HUDEP-2 (cell line): Measurements from ENCODE around the gene NIT1.
A peak's percentile ranks its signal among the peaks of the same experiment; 100 is the strongest.

Experiments
- DNase-seq, 76 experiments: peaks; one replicate each; lab custom pipeline; 2025; ENCODE audit not compliant: unreplicated experiment in 76 of 76; lab: John Stamatoyannopoulos, UW

The NIT1 gene

GRCh38 chr1:161083748-161084596 is 33.9 kb upstream of the NIT1 start:
- DNase-seq = no peak

GRCh38 chr1:161084597-161084988 is 33.3 kb upstream of the NIT1 start:
- DNase-seq = no peak

GRCh38 chr1:161085165-161085564 is 32.7 kb upstream of the NIT1 start:
- no peak for DNase-seq

GRCh38 chr1:161086457-161086856 is 31.4 kb upstream of the NIT1 start:
- no peak for DNase-seq

GRCh38 chr1:161088587-161089110 is 29.3 kb upstream of the NIT1 start:
- DNase-seq = no peak

GRCh38 chr1:161089251-161089924 is 28.5 kb upstream of the NIT1 start, which contains the start of gene NECTIN4:
Gene NECTIN4 (minus strand): TSS chr1:161089558. CDS start chr1:161089296, 262 bp downstream.
- DNase-seq = no peak

GRCh38 chr1:161089938-161090337 is 28.0 kb upstream of the NIT1 start:
- DNase-seq = no peak

- no peak for DNase-seq
Observed at GRCh38 chr1:161090617-161091016, 27.3 kb upstream of the NIT1 start.

GRCh38 chr1:161091093-161091492 is 26.8 kb upstream of the NIT1 start:
- no peak for DNase-seq

- no peak for DNase-seq
Observed at GRCh38 chr1:161091796-161092507, 26.0 kb upstream of the NIT1 start.

GRCh38 chr1:161092621-161093028 is 25.3 kb upstream of the NIT1 start:
- no peak for DNase-seq

- no peak for DNase-seq
Observed at GRCh38 chr1:161094481-161094880, 23.4 kb upstream of the NIT1 start.

- no peak for DNase-seq
Observed at GRCh38 chr1:161095230-161095629, 22.7 kb upstream of the NIT1 start.

GRCh38 chr1:161096015-161096414 is 21.9 kb upstream of the NIT1 start:
- no peak for DNase-seq

GRCh38 chr1:161096530-161096929 is 21.4 kb upstream of the NIT1 start:
- no peak for DNase-seq

- peak in 12 of 76 experiments; percentile 6 to 38 (median 20) for DNase-seq
Observed at GRCh38 chr1:161098210-161099068, 19.5 kb upstream of the NIT1 start, which contains the start of gene KLHDC9. Gene KLHDC9 (plus strand): TSS chr1:161098361. CDS start chr1:161098536, 175 bp downstream.

- DNase-seq = no peak
Observed at GRCh38 chr1:161099090-161099802, 18.7 kb upstream of the NIT1 start.

- no peak for DNase-seq
Observed at GRCh38 chr1:161100556-161100955, 17.3 kb upstream of the NIT1 start.

GRCh38 chr1:161106431-161106830 is 11.5 kb upstream of the NIT1 start:
- no peak for DNase-seq
